Stimulated activated CD4-positive, alpha-beta T cell treated with anti-CD3 and anti-CD28 coated beads, Interleukin-12 subunit alpha, Interleukin-12 subunit beta, amount 100 ng/mL, for 4 hours (primary cell): ENCODE data around the gene ANGPTL8.

Experiments
- DNase-seq: peaks from one replicate; pipeline ENCODE4 v3.0.0-alpha.2; 2020

The ANGPTL8 gene

DNA sequence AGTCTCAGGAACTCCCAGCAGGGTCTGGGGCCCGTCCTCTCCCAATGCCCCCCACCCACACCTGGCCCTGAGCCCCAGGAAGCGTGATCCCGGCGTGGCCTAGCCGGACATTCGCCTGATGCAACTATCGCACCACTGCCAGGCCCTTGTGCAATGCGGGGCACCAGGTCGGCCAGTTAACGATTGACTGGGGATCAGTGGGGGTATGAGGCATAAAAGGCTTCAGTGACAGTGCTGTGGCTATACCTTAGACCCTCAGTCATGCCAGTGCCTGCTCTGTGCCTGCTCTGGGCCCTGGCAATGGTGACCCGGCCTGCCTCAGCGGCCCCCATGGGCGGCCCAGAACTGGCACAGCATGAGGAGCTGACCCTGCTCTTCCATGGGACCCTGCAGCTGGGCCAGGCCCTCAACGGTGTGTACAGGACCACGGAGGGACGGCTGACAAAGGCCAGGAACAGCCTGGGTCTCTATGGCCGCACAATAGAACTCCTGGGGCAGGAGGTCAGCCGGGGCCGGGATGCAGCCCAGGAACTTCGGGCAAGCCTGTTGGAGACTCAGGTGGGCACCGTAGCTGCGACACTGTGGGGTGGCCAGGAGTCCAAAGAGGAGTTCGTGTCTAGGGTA, at the start of gene ANGPTL8:
ANGPTL8 (plus strand) TSS at position 243 of the 624 bp plus-strand sequence; CDS start at position 262, 19 bp downstream.
- no peak for DNase-seq

- DNase-seq, result no peak
Measured at GRCh38 chr19:11190501-11190900, 48.9 kb upstream of the ANGPTL8 start.

- DNase-seq, result no peak
Measured at GRCh38 chr19:11191273-11191755, 48.1 kb upstream of the ANGPTL8 start.

GRCh38 chr19:11191934-11192333, 47.5 kb upstream of the ANGPTL8 start:
- DNase-seq, result no peak

DNA sequence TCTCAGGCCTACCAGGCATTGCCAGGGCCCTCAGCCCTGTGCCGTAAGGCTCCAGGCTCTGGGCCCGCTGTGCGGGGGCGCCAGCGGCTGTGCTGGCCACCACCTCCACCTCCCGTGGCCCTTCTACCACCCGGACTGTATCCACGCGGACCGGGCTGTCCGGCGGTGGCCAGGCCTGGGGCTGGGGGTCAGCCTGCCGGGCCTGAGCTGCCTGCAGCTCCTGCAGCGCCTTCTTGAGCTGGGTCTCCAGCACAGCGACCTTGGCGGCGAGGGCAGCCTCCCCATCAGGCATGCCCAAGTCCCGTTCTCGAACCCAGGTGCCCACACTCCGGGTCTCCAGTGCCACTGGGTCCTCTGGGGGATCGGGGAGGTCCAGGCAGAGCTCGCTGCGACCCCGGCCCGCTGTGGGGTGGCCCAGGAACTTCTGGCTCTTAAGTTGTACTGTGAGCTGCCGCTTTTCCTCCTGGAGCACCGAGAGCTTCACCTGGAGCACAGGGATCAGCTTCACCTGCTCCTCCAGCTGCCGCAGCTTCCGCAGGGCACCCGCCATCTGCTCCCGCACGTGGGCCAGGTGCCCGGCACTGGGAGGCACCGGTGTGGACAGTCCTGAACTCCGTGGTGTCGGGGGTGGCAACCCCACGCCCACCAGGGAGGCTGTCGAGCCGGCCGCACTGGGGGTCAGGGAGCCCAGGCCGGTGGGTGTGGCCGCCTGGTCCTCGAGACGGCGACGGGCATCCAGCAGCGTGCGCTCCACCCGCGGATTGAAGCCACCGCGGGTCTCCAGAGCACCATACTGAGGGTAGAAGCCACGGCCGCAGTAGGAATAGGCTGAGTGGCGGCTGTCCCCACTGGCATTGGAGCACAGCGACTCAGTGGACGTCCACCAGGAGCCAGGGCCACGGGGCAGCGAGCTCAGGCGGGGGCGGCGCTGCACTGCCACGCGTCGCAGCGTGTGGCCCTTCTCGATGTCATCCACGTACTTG, 46.2 kb upstream of the ANGPTL8 start:
- no peak for DNase-seq

DNA sequence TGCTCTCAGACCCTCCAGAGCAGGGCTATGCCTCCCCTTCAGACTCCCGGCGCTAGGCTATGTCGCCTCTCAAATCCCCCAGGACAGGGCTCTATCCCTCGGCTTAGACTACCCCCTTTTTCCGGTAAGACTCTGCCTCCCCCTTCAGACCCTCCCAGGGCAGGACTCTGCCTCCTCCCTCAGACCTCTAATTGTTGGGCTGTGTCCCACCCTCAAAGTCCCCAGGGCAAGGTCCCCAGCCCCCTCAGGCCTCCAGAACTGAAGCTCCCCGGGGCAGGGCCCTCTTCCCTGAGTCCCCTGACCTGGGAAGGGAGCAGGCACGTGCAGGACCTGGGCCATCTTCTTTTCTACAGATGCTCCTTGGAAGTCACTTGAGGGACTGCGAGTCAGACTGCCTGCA, 45.2 kb upstream of the ANGPTL8 start:
- DNase-seq, result no peak

DNA sequence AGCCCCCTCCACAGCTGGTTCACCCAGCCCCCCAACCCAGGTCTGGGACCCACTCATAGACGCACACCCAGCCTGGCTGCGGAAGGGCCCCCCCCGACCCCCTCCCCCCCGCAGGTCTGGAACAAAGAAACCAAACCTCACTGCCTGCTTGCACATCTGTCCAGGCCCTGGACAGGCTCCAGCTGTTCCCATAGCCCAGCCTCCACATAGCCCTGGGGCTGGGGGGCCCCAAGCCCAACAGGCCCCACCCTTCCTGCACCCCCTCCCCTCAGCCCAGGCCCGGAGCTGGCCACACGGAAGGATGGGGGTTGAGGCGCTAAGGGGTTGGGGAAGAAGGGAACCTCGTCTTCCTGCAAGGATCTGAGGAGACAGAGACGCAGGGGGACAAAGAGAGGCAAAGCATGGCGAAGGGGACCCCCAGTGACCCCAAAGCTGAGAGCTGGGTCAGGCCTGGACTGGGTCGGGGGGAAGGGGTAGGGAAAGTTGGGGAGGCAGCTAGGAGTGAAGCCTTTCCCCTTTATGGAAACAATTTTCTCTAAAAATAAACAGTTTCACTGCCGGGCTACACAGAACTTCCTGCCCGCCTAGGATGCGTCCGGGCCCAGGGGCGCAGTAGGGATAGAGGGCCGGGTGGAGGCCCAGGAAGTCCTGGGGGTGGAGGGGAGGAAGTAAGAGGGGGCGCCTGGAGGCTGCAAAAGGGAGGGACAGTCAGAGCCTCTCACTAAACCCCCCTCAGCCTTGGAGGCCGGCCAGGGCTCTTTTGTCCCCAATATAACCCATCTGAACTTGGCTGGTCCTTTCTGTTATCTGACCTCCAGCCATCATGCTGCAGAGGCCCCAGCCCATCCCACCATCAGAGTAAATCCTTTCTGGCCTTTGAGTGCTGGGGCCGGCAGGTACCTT, 44.5 kb upstream of the ANGPTL8 start:
- DNase-seq, result no peak

DNA sequence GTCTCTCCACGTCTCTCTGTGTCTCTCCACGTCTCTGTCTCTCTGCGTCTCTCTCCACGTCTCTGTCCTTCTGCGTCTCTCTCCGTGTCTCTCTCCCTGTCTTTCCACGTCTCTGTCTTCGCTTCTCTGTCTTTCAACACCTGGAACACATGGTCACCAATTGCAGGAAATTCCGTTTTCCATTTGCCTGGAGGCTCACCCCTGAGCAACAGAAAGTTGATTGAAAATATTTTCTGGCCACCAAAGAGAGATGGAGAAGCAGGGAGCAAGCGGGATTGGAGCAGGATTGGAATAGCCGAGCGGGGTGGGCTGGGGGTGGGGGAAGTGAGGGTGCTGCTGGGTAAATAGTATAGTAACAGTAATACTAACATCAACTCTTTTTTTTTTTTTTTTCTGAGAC, 43.7 kb upstream of the ANGPTL8 start:
- DNase-seq, result no peak

DNA sequence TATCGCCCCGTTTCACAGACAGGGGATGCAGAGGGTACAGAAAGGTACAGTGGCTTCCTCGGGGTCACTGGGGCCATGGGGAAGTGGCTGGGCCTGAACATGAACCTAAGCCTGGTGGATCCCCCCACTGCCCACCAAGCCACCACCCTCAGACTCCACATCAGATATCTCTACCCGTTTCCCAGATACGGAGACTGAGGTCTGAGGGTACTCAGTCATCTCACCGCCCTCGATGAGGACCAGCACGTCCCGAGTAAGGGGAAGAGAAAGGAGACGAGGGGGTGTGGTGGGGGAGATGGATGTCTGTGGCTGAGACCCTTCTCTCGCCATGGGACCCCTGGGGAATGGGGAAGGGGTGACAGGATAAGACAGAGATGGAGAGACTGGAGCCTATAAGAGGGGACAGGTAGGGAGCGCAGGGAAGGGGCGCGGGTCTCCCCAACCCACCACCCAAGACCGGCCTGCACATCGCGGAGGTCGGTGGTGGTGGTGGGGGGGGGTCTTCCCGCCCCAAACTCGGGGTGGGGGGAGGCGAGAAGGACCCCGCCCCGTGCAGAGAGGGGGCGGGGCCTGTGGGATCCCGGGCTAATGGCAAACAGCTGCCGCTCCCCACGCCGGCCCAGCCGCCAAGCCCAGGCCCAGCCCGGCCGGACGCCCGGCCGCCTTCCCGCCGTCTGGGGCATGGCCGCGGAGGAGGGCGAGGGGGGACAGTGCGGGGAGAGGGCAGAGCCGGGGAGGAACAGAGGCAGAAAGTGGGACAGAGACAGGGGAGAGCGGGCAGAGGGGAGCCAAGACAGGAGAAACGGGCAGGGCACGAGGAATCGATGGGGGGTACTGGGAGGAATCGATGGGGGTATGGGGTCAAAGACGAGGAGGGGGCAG, 42.8 kb upstream of the ANGPTL8 start:
- DNase-seq, result no peak

GRCh38 chr19:11197291-11198174, 41.9 kb upstream of the ANGPTL8 start, which contains the start of gene KANK2:
Gene KANK2, minus strand, starts transcription at chr19:11197545. Its CDS starts 3,034 bp downstream, at chr19:11194511.
- peak; percentile 76 for DNase-seq

DNA sequence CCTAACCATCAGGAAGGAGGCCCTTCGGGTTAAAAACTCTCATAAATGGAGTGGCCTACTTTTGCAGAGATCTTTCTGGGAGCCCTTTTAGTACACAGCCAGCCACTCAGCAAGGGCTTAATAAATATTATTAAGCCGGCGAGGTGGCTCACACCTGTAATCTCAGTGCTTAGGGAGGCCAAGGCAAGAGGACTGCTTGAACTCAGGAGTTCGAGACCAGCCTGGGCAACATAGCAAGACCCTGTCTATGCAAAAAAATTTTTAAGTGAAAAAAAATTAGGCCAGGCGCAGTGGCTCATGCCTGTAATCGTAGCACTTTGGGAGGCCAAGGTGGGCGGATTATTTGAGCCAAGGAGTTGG, 41.3 kb upstream of the ANGPTL8 start:
- no peak for DNase-seq

DNA sequence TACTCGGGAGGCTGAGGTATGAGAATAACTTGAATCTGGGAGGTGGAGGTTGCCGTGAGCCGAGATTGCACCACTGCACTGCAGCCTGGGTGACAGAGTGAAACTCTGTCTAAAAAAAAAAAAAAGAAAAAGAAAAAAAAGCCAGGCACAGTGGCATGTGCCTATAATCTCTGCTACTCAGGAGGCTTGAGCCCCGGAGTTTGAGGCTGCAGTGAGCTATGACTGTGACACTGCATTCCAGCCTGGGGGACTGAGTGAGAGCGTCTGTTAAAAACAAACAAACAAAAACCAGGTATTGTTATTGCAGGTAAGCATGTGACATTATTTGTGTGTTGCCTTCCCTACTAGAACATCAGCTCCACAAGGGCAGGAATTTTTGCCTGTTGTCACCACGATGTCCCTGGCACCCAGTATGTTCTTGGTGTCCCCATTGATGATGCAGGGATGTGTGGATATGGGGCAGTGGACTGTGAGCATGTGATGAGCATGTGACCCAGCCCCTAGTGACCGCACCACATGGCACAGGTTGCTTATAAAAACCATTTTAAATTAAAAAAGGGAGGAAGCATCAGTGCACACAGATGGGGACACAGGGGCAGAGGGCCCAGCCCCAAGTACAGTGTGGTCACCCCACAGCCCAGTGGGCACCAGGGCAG, 40.5 kb upstream of the ANGPTL8 start:
- DNase-seq, result no peak

DNA sequence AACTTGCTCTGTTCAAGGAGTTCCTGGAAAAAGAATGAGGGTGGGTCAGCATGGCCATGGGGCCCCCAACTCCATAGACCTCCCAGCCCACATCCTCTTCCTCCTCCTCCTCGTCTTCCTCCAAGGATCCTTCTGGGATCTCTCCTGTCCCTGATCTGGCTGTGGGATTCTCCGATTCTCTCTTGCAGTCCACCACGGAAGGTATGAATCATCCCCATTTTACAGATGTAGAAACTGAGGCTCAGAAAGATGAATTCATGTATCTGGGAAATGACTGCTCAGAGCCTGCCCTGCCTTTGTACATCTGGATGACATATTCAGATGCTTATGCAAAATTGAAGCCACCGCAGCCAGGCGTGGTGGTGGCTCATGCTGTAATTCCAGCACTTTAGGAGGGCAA, 39.9 kb upstream of the ANGPTL8 start:
- DNase-seq, result no peak

DNA sequence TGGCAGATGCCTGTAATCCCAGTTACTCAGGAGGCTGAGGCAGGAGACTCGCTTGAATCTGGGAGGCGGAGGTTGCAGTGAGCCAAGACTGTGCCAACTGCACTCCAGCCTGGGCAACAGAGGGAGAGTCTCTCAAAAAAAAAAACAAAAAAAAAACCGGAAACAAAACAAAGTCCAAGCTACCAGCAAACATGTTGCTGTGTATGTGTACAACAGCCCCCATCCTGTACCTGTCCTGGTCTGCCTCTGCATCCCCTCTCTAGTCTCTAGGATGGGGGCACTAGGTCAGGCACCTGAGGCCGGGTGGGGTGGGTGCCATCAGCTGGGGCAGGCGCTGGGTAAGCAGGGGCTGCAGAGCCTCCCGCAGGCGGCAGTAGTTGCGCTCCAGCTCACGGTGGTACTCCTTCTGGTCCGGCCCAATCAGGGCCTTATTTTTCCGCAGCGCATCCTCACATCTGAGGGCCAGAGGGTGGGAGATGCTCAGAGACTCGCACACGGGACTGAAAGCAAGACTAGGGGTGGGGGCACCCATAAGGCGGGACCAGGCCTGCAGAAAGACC, 39.3 kb upstream of the ANGPTL8 start:
- DNase-seq, result no peak

- no peak for DNase-seq
Measured at GRCh38 chr19:11200931-11201330, 38.5 kb upstream of the ANGPTL8 start.

GRCh38 chr19:11201791-11202190, 37.6 kb upstream of the ANGPTL8 start:
- no peak for DNase-seq

DNA sequence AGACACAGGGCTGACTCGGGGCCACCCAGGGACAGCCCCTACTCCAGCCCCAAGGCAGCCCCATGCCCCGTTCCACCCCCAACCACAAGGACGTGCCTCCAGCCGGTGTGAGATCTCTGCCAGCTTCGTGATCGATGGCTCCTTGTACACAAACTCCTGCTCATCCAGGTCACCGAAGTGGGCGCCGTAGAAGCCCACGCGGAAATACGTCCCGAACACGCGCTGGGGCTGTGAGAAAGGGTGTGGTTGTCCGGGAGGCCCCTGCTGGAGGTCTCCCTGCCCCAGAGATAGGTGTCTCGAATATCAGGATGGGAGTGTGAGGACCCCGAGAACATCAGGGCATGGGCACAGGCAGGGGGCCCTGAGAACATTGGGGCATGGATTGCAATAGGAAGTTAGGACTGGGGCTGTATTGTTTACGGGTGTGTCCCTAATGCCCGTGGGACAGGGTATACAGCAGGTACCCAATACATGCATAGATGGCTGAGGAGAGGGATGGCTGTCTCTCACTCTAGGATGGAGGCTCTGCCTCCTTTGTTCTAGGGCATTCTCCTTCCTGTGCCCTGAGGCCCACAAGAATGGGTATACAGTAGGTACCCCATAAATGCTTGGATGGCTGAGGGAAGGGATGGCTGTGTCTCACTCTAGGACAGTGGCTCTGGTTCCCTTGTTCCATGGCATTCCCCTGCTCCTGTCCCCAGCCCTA, 36.8 kb upstream of the ANGPTL8 start:
- DNase-seq, result no peak

- peak; percentile 44 for DNase-seq
Measured at GRCh38 chr19:11203194-11204075, 36.0 kb upstream of the ANGPTL8 start.
